HL-60 (cell line): ENCODE data around the gene MID1.

Source experiments
- DNase-seq, 2 experiments: peaks; one replicate each; pipeline ENCODE4 v3.0.0-alpha.2; 2010 to 2020; ENCODE audit warnings: low read depth in 1 of 2, low spot score in 1 of 2
- H3K27ac ChIP-seq: fragments of 250-450 bp; sonication (Bioruptor Pico); replicated peaks from 2 replicates; pipeline ENCODE4 v1.5.1; 2020; ENCODE audit warnings: mild to moderate bottlenecking, moderate library complexity
- H3K27me3 ChIP-seq: fragments of 250-450 bp; sonication (Bioruptor Pico); 2 replicates; pipeline ENCODE4 v1.5.1; 2021; ENCODE audit warnings: mild to moderate bottlenecking, moderate library complexity; ENCODE audit not compliant: insufficient read depth, poor library complexity, severe bottlenecking
- H3K4me3 ChIP-seq: replicated peaks from 2 replicates; pipeline ENCODE4 v1.5.1; 2011; ENCODE audit warnings: mild to moderate bottlenecking, control low read depth, low read length; ENCODE audit not compliant: insufficient read depth
- CTCF ChIP-seq: IDR thresholded peaks from one replicate; pipeline ENCODE4 v1.5.1; 2011; ENCODE audit warnings: low read length, control low read depth, inconsistent platforms; ENCODE audit not compliant: insufficient read depth
- GABPA ChIP-seq: IDR thresholded peaks from 2 replicates; pipeline ENCODE4 v1.6.1; 2012; ENCODE audit warnings: low read depth
- POLR2AphosphoS5 ChIP-seq: IDR thresholded peaks from 2 replicates; pipeline ENCODE4 v1.6.1; 2012; ENCODE audit warnings: low read depth
- SPI1 ChIP-seq: IDR thresholded peaks from 2 replicates; pipeline ENCODE4 v1.6.1; 2012; ENCODE audit warnings: low read depth, mild to moderate bottlenecking, borderline replicate concordance
- TF ChIP-seq, protein P1 (sequence below): IDR thresholded peaks from 2 replicates; pipeline ENCODE4 v1.6.1; 2012; ENCODE audit warnings: low read depth; ENCODE audit not compliant: insufficient replicate concordance

The MID1 gene

DNA sequence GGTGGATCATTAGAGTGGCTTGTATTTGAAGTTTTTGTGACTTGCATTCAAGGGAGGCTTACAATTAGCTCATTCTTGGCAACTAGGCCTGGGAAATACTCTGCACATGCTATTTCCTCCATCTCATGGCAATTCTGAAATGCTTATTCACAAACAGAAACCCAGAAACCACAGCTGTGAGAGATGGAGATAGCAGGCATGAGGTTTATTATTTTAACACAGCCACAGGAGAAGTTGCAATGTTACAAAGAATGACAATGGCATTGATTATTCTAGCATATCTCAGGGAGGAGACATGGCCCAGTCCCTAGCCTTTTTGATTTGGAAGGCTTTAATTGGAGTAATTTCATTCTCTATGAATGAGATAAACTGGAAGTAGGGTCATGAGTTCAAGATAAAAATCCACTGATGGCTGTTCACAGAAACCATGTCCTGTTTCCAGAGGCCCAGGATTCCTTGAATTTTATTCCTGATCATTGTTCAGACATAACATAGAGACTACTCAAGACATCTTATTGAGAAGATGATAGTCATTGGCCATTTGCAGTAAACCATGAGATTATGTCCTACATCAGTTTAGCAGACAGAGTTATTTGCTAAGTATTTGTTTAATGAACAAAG is 123.9 kb downstream of the MID1 start:
- DNase-seq = no peak
- Histone ChIP-seq H3K4me3 (no peak overlapping the region), H3K27me3 (no peaks in the 10 kb centered on the region), H3K27ac (no peak overlapping the region)
- TF ChIP-seq CTCF = no peak

DNA sequence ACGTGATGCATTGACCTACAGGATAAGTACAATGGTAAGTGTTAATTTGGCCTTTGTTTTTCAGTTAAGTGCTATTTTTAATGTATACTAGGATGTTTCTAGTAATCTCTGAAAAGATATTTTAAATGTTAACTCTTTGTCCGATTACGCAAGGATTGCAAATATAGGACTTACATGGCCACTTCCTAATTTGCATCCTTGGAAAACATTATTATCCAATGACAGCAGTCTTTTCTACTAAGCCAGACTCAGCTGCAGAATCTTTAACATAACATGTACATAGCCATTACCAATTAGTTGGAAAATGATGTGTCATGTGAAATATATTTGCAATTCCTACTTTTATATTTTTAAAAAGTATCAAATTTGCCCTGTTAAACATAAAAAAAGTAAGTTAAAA is 124.7 kb downstream of the MID1 start:
- Histone ChIP-seq H3K4me3 (no peak overlapping the region), H3K27me3 (no peaks in the 10 kb centered on the region), H3K27ac (no peak overlapping the region)
- TF ChIP-seq, protein P1, sequence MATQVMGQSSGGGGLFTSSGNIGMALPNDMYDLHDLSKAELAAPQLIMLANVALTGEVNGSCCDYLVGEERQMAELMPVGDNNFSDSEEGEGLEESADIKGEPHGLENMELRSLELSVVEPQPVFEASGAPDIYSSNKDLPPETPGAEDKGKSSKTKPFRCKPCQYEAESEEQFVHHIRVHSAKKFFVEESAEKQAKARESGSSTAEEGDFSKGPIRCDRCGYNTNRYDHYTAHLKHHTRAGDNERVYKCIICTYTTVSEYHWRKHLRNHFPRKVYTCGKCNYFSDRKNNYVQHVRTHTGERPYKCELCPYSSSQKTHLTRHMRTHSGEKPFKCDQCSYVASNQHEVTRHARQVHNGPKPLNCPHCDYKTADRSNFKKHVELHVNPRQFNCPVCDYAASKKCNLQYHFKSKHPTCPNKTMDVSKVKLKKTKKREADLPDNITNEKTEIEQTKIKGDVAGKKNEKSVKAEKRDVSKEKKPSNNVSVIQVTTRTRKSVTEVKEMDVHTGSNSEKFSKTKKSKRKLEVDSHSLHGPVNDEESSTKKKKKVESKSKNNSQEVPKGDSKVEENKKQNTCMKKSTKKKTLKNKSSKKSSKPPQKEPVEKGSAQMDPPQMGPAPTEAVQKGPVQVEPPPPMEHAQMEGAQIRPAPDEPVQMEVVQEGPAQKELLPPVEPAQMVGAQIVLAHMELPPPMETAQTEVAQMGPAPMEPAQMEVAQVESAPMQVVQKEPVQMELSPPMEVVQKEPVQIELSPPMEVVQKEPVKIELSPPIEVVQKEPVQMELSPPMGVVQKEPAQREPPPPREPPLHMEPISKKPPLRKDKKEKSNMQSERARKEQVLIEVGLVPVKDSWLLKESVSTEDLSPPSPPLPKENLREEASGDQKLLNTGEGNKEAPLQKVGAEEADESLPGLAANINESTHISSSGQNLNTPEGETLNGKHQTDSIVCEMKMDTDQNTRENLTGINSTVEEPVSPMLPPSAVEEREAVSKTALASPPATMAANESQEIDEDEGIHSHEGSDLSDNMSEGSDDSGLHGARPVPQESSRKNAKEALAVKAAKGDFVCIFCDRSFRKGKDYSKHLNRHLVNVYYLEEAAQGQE = no peak
- TF ChIP-seq GABPA = no peak
- TF ChIP-seq POLR2AphosphoS5 = no peak
- no peak for TF ChIP-seq SPI1
- TF ChIP-seq CTCF = no peak
- no peak for DNase-seq

GRCh38 chrX:10492250-10492649 is 128.1 kb downstream of the MID1 start:
- no peak for TF ChIP-seq GABPA
- TF ChIP-seq, protein P1 = no peak
- Histone ChIP-seq H3K27me3 (no peaks in the 10 kb centered on the region), H3K27ac (no peak overlapping the region), H3K4me3 (no peak overlapping the region)
- DNase-seq = no peak

DNA sequence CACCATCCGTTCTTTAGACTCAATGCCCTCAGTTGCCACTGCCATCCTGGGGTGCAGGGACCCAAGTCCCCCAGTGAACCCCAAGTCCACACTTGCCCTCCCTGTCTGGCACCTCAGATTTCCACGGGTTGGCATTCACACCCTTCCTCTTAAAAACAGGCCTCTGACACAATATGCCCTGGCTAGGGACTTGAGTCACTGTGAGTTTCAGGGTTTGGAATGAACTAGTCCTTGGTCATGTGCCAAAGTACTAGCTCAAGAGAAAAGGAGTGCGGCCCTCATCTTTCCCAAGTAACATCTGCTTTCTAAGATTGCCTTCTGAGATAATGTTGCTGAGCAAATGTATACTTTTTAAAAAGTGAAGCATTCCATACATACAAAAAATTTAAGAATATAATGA is 134.0 kb downstream of the MID1 start:
- no peaks in the 10 kb centered on the region for H3K27me3 ChIP-seq
- H3K27ac ChIP-seq = no peak overlapping the region
- TF ChIP-seq SPI1 = no peak
- TF ChIP-seq, protein P1 = no peak
- no peak for TF ChIP-seq POLR2AphosphoS5
- no peak for TF ChIP-seq CTCF
- DNase-seq = no peak
- H3K4me3 ChIP-seq = no peak overlapping the region
